Measurements from ENCODE around the gene GPR39. TPM values are rescaled to one million over a fixed set of nuclear protein-coding genes. Genes with fewer than 3 reads are reported as not detected.
A peak's percentile ranks its signal among the peaks of the same experiment; 100 is the strongest.

GPR39 gene
- total RNA-seq, 1 experiment from 2014 or later, result 3.8 TPM

DNA sequence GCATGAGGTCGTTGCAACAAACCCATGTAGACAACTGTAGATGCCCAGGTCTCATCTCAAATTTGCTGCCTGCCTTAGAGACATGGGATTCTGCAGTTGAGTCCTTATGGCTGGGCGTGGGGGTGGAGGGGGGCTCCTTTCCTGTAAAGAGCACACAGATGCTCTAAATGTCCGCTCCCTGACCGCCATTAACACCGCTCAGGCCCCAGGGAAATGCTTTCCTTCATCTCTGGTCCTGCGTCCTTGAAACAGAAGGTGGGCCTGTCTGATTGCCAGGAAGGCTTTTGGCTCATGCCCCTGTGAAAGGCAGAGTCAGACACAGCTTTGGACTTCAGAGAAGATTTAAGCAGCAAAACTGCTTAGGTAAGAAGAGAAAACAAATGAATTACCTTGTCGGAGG, 25.7 kb downstream of the GPR39 start:
- no peak for DNase-seq (ENCODE audit: low read depth)

- DNase-seq (ENCODE audit: low read depth), result no peak
These were observed 26.5 kb downstream of the GPR39 start for GRCh38 chr2:132443106-132443505.

DNA sequence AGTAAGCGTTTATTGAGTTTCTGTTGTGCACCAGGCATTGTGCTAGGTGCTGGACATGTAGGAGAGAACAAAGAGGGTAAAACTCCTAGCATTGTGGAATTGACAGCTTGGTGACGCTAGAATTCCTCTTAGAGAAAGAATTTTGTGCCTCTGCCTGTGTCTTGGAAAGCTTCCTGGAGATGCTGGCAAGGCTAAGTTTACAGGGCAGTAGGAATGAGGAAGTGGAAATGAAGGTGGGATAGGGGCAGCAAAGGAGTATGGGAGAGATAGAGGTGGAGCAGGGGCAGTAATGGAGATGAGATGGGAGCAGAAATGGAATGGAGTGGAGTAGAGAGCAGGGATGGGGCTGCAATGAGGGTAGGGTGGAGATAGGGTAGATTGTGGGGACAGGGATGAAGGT, 29.8 kb downstream of the GPR39 start:
- DNase-seq (ENCODE audit: low read depth), result no peak

GRCh38 chr2:132448331-132448730, 31.7 kb downstream of the GPR39 start:
- no peak for DNase-seq (ENCODE audit: low read depth)

DNA sequence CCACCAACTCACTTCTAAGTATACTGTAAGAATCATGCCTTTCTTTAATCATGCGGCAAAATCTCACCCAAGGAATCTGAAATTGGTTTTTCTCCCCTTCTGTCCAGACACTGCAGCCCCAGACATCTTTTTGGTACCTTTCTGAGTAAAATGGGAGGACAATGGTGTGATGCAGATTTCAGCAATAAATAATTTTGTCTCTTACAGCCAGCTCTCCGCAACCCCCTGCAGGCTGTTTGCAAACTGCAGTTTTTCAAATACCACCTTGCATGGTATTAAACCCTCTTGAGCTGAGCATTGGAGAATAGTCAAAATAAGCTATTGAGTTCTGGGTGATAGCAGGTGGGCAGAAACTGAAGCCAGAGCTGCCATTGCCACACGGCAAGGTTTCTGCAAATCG, 32.2 kb downstream of the GPR39 start:
- peak; percentile 51 for DNase-seq (ENCODE audit: low read depth)

- DNase-seq (ENCODE audit: low read depth), result no peak
These were observed 33.3 kb downstream of the GPR39 start for GRCh38 chr2:132449868-132450267.

GRCh38 chr2:132460781-132461180, 44.2 kb downstream of the GPR39 start:
- no peak for DNase-seq (ENCODE audit: low read depth)

GRCh38 chr2:132462236-132462635, 45.6 kb downstream of the GPR39 start:
- no peak for DNase-seq (ENCODE audit: low read depth)

DNA sequence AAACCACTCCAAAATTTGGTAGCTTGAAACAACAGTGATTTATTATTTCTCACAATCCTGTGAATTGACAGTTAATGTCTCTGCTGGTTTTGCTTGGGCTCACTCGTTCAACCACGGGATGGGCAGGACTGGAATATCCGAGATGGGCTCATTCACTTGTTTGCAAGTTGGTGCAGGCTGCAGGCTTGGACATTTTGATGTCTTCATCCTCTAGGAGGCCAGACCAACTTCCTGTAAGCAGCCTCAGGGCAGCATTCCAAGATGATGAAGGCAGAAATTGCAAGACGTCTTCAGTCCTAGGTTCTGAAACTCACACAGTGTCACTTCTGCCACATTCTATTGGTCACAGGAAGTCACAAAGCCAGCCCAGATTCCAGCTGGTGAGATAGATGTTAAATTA, 47.1 kb downstream of the GPR39 start:
- DNase-seq (ENCODE audit: low read depth), result no peak

- no peak for DNase-seq (ENCODE audit: low read depth)
These were observed 49.3 kb downstream of the GPR39 start for GRCh38 chr2:132465917-132466316.

- no peak for DNase-seq (ENCODE audit: low read depth)
These were observed 49.9 kb downstream of the GPR39 start for GRCh38 chr2:132466428-132467028.

DNA sequence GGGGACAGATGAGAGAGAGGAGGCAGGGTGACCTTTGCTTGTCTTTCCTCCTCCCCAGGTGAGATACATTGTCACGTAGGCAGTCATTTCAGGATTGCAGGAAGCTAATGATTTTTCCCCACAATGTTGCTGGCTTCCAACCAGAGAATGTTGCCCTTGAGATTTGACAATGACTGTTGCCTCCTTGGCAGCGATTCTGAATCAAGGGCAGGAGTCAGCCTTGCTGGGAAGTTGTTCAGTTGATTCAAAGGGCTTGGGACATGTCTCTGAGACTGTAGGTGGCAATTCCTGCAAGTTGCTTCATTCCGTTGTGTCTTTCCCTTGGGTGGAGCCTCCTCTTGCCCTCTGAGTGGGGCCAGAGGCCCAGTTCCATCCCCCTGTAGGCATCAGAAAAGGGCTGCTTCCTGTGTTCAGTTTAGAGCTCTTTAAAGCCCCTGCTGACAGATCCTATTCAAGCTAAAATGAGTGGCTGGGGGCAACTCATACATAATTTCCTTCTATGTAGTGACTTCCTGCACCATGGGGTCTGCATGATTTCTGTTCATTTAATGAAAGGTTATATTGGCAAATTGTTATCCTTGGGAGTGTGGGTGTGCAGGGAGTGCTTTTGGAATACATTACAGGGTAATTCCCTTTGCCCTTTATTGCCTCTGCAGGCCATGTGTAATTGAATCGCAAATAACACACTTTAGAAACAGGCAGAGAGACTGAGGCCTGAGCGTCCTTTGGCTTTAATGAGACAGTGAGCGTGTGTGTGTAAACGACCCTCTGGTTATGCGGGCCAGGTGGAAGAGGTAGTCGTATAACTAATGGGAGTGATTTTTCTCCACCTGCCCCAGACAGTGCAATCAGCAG, 52.4 kb downstream of the GPR39 start:
- DNase-seq (ENCODE audit: low read depth), result no peak

- no peak for DNase-seq (ENCODE audit: low read depth)
These were observed 54.1 kb downstream of the GPR39 start for GRCh38 chr2:132470746-132471145.

DNA sequence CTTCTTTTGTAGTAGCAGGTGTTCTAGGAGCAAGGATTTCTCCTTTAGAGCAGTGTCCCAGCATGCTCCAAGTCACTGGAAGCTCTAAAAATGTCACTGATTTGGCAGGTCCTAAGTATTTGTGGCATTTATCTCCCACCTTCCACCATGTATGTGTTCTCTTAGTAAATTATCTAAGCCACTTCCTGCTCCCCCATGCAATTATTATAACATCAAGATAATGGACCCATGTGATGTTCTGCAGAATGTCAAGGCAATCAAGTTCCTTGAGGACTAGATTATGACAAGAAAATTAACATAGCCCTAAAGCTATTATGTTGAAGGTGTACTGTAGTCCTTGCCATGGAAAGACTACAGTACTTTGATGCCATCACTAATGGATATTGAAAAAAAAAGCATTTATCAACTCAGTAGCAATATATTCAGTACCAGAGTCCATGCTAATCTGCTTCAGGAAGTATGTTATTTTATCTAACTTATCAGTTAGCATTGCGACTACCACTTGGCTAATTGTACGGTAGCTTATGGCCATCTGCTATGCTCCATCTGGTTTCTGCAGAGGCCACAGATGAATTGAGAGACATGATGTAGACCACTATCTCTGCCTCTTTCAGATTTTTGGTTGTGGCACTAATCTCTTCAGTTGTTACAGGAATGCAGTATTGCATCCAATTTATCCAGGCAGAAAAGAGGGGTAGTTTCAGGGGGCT, 56.7 kb downstream of the GPR39 start:
- no peak for DNase-seq (ENCODE audit: low read depth)

DNA sequence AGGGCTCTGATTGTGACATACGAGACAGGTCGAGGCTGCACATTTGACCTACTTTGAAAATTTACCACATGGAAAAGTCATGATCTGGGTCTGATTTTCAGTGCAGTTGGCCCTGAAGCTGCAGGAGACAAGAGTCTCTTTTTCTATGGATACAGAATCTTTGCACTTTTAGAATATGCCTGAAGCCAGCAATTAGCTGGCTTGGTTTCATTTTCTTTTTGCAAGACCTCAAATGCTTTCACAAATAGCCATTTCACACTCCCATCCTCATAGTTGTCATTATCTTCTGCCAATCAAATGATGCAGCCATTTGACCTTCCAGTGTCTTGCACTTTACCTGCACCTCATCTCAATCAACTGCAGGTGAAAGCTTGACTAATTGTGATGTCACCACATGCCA, 59.0 kb downstream of the GPR39 start:
- DNase-seq (ENCODE audit: low read depth), result no peak

DNA sequence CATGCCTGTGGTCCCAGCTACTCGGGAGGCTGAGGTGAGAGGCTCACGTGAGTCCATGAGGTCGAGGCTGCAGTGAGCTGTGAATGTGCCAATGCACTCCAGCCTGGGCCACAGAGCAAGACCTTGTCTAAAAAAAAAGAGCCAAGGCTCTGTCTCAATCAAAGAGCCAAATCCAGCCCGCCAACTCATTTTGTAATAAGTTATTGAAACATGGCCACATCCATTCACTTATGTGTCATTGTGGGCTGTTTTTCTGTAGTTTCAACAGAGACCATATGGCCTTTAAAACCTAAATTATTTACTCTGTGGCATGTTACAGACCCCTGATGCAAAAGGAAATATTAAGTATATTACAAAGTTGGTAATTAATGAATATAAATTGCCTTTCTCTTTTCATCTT, 60.8 kb downstream of the GPR39 start:
- DNase-seq (ENCODE audit: low read depth), result no peak

GRCh38 chr2:132477962-132478361, 61.4 kb downstream of the GPR39 start:
- no peak for DNase-seq (ENCODE audit: low read depth)

DNA sequence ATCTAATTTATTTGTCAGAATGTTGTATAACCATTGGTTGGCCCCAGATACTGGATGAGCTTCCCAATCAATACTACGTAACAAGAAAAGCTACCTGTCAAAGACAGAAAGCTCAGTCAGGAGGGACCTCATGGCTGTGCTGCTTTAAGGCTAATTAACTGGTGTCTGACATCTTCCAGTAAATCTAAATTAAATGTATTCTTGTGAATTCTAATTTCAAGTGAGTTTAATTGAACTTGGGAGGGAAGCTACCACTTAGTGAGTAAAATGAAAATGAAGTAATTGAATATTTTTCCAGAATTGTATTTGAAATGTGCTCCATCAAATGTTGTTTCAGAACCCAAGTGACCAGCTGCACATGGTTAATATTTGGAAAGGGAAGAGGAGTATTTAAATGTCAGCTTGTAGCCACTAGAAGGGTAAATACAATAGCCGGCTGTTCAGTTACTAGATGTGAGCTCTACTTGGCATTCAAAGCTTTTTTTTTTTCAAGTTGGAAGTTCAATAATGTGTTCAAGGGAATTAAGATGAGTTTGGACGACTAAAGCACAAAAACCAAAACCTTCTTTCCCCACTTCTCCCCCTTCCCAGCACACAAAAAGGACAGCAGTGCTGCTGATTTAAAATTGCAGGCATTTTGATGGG, 62.0 kb downstream of the GPR39 start:
- DNase-seq (ENCODE audit: low read depth), result no peak

GRCh38 chr2:132479155-132479554, 62.5 kb downstream of the GPR39 start:
- DNase-seq (ENCODE audit: low read depth), result no peak

DNA sequence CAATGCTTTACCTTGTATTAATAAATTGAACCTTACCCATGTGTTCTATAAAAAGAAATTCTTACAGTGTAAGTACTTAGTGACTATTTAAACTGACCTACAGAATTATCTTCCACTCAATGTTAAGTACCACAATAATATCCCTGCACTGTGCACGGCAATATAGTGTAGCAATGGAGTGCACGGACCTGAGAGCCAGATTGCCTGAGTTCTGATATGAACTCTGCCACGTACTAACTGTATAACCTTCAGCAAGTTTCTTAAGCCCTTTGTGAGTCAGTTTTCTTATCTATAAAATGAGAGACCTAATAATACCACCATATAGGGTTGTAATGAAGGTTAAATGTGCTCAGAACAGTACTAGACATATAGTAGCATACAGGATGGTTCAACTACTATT, 66.2 kb downstream of the GPR39 start:
- DNase-seq (ENCODE audit: low read depth), result no peak

DNA sequence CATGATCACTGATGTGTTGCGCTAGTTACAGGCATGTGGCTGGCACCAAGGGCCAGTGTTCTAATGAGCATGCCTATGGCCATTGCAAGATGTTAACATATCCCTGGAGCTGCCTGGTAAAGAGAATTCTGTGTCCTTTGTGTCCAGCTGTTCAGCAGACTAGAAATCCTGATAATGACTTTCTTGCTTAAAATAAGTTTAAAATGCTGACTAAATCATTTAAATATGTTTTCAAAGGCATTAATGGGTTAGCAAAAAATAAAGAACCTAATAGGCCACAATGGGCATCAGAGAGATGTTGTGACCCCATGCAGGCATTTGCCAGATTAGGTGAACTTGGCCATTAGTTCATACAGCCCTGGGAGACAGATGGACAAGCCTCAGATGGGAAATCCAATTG, 67.5 kb downstream of the GPR39 start:
- no peak for DNase-seq (ENCODE audit: low read depth)

DNA sequence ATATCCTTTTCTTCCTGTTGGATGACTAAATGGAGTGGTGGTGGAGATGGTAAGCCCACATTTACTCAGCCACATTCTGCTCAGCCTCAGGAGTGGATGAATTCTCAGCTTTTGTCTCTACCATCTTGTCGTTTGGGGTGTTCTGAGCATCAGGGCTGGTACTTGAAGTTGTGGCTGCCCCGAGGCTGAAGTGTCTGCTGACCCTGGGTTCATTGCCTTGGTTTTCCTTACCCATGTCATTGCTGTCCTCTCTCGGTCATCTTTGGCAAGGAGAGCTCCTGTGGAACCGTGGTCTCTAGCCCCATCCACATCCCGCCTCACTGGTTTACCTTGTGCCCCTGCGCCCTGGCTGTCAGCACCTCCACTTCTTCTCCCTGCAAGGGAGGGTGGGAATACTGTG, 71.9 kb downstream of the GPR39 start:
- no peak for DNase-seq (ENCODE audit: low read depth)
